Neural cell (in vitro differentiated cells): Measurements from ENCODE around the gene TUBD1.

Experiments used
- CTCF ChIP-seq: fragments of 450-650 bp; IDR thresholded peaks from 2 replicates; pipeline ENCODE4 v1.5.1; 2014; ENCODE audit warnings: antibody characterized with exemption, mild to moderate bottlenecking, moderate library complexity; ENCODE audit not compliant: poor library complexity, severe bottlenecking
- EP300 ChIP-seq: fragments of 450-650 bp; conservative IDR thresholded peaks from 2 replicates; pipeline ENCODE4 v1.6.1; 2014; ENCODE audit warnings: antibody characterized with exemption, mild to moderate bottlenecking, moderate library complexity; ENCODE audit not compliant: poor library complexity, severe bottlenecking
- MXI1 ChIP-seq: fragments of 450-650 bp; conservative IDR thresholded peaks from 2 replicates; pipeline ENCODE4 v1.6.1; 2014; ENCODE audit warnings: antibody characterized with exemption, mild to moderate bottlenecking; ENCODE audit not compliant: poor library complexity, severe bottlenecking
- POLR2AphosphoS5 ChIP-seq: IDR thresholded peaks from 2 replicates; pipeline ENCODE4 v1.6.1; 2012
- REST ChIP-seq: IDR thresholded peaks from 2 replicates; pipeline ENCODE4 v1.6.1; 2012; ENCODE audit warnings: borderline replicate concordance
- TAF1 ChIP-seq: IDR thresholded peaks from 2 replicates; pipeline ENCODE4 v1.6.1; 2012; ENCODE audit warnings: low read depth

GRCh38 chr17:59838052-59838916 is 54.5 kb downstream of the TUBD1 start:
- TF ChIP-seq TAF1 (no peak), MXI1 (no peak), CTCF (no peak), POLR2AphosphoS5 (no peak), EP300 (no peak), REST (no peak)
